ENCODE data around the gene MKNK1.

The MKNK1 gene

GRCh38 chr1:46553506-46553905 is 50.6 kb downstream of the MKNK1 start:
- no peaks in the 10 kb centered on the region for H4K20me1 ChIP-seq (ENCODE audit: low read depth, low read length)
- H3K9me2 ChIP-seq (replicated peaks; ENCODE audit: insufficient read depth, low read length): no peaks in the 10 kb centered on the region
- H3K9ac ChIP-seq (ENCODE audit: low read length): no peak overlapping the region
- no peak overlapping the region for H3K4me2 ChIP-seq (ENCODE audit: low read depth, low read length, poor library complexity, severe bottlenecking)
- H2AFZ ChIP-seq (ENCODE audit: low read depth, low read length, severe bottlenecking): no peak overlapping the region
- no peaks in the 10 kb centered on the region for H3K79me2 ChIP-seq (ENCODE audit: insufficient read depth, low read length)
- H3K4me3 ChIP-seq (ENCODE audit: insufficient read depth, low read length, poor library complexity, severe bottlenecking): no peak overlapping the region
- TF ChIP-seq CTCF (IDR thresholded peaks at IDR 0.05; ENCODE audit: insufficient read depth, low read length, poor library complexity, severe bottlenecking) (no peak), EZH2phosphoT487 (conservative IDR thresholded peaks at IDR 0.05; ENCODE audit: low read length) (no peak)
- no peaks in the 10 kb centered on the region for H3K36me3 ChIP-seq (ENCODE audit: low read length)
- no peaks in the 10 kb centered on the region for H3F3A ChIP-seq (ENCODE audit: insufficient read depth)
- H3K27me3 ChIP-seq (ENCODE audit: low read length): no peaks in the 10 kb centered on the region
- no peak overlapping the region for H3K27ac ChIP-seq (ENCODE audit: low read depth, low read length)
- no peaks in the 10 kb centered on the region for H3K9me3 ChIP-seq (ENCODE audit: insufficient read depth, low read length)

- no peak overlapping the region for H3K9ac ChIP-seq (ENCODE audit: low read length)
- H2AFZ ChIP-seq (ENCODE audit: low read depth, low read length, severe bottlenecking): no peak overlapping the region
- H3K4me2 ChIP-seq (ENCODE audit: low read depth, low read length, poor library complexity, severe bottlenecking): no peak overlapping the region
- no peaks in the 10 kb centered on the region for H3K9me3 ChIP-seq (ENCODE audit: insufficient read depth, low read length)
- no peak overlapping the region for H3K4me3 ChIP-seq (ENCODE audit: insufficient read depth, low read length, poor library complexity, severe bottlenecking)
- H3K27me3 ChIP-seq (ENCODE audit: low read length): no peaks in the 10 kb centered on the region
- H4K20me1 ChIP-seq (ENCODE audit: low read depth, low read length): no peaks in the 10 kb centered on the region
- no peak overlapping the region for H3K27ac ChIP-seq (ENCODE audit: low read depth, low read length)
- no peaks in the 10 kb centered on the region for H3K36me3 ChIP-seq (ENCODE audit: low read length)
- H3K9me2 ChIP-seq (replicated peaks; ENCODE audit: insufficient read depth, low read length): no peaks in the 10 kb centered on the region
- H3F3A ChIP-seq (ENCODE audit: insufficient read depth): no peaks in the 10 kb centered on the region
- TF ChIP-seq EZH2phosphoT487 (conservative IDR thresholded peaks at IDR 0.05; ENCODE audit: low read length): no peak
- TF ChIP-seq CTCF (IDR thresholded peaks at IDR 0.05; ENCODE audit: insufficient read depth, low read length, poor library complexity, severe bottlenecking): no peak
- H3K79me2 ChIP-seq (ENCODE audit: insufficient read depth, low read length): no peaks in the 10 kb centered on the region
Measured at GRCh38 chr1:46552357-46553237, 51.5 kb downstream of the MKNK1 start.

GRCh38 chr1:46551597-46552095 is 52.4 kb downstream of the MKNK1 start, which contains the start of gene KNCN:
Gene KNCN (minus strand): TSS chr1:46551647. CDS start chr1:46551215, 432 bp downstream.
- Histone ChIP-seq H2AFZ (ENCODE audit: low read depth, low read length, severe bottlenecking) (no peak within 1 kb of the TSS), H3K4me2 (ENCODE audit: low read depth, low read length, poor library complexity, severe bottlenecking) (no peak within 1 kb of the TSS), H3K36me3 (ENCODE audit: low read length) (no peaks in the 10 kb centered on the region), H3K27me3 (ENCODE audit: low read length) (no peaks in the 10 kb centered on the region), H3F3A (ENCODE audit: insufficient read depth) (no peaks in the 10 kb centered on the region), H4K20me1 (ENCODE audit: low read depth, low read length) (no peaks in the 10 kb centered on the region), H3K79me2 (ENCODE audit: insufficient read depth, low read length) (no peaks in the 10 kb centered on the region), H3K27ac (ENCODE audit: low read depth, low read length) (no peak within 1 kb of the TSS), H3K9me3 (ENCODE audit: insufficient read depth, low read length) (no peaks in the 10 kb centered on the region), H3K9me2 (replicated peaks; ENCODE audit: insufficient read depth, low read length) (no peaks in the 10 kb centered on the region), H3K9ac (ENCODE audit: low read length) (no peak within 1 kb of the TSS), H3K4me3 (ENCODE audit: insufficient read depth, low read length, poor library complexity, severe bottlenecking) (no peak within 1 kb of the TSS)
- TF ChIP-seq CTCF (IDR thresholded peaks at IDR 0.05; ENCODE audit: insufficient read depth, low read length, poor library complexity, severe bottlenecking) (no peak), EZH2phosphoT487 (conservative IDR thresholded peaks at IDR 0.05; ENCODE audit: low read length) (no peak)
